ENCODE results near the gene UBE2QL1.
"Not testable (repeated sequence)": the region's sequence is repeated elsewhere in the genome, so short reads cannot be mapped to it uniquely, and the experiment has no call there.

Gene UBE2QL1

DNA sequence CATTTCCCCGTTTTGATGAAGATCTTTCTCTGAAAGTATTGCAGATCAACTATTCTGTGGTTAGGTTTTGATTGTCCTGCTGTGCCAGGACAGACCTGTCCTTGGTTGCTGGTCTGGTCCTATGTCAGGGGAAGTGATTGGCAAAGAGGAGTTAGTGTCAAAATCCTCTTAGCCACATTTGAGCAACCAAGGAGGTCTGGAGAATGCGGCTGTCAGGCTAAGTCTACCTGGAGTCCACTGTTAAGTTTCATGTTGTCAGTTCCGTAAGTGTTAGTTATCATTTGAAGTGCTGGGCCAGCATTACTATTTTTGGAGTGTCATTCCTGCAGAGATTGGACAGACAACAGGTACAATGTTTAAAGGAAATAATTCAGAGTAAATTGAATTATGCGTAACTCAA lies 62.3 kb downstream of the UBE2QL1 start:
- Histone ChIP-seq H3K27ac (ENCODE audit: low read length) (no peak overlapping the region), H3K4me3 (ENCODE audit: low read length in 2 of 2) (no peak overlapping the region), H3K27me3 (ENCODE audit: control insufficient read depth in 1 of 2, insufficient read depth in 2 of 2, low read length in 2 of 2) (no peaks in the 10 kb centered on the region), H3K36me3 (ENCODE audit: control insufficient read depth in 2 of 2, insufficient read depth in 2 of 2, low read length in 2 of 2) (no peaks in the 10 kb centered on the region), H3K9ac (ENCODE audit: low read length in 2 of 2) (no peak overlapping the region), H3K9me3 (ENCODE audit: control insufficient read depth in 2 of 2, low read length in 2 of 2) (no peaks in the 10 kb centered on the region), H3K4me1 (ENCODE audit: control insufficient read depth, insufficient read depth, low read length) (no peaks in the 10 kb centered on the region)

DNA sequence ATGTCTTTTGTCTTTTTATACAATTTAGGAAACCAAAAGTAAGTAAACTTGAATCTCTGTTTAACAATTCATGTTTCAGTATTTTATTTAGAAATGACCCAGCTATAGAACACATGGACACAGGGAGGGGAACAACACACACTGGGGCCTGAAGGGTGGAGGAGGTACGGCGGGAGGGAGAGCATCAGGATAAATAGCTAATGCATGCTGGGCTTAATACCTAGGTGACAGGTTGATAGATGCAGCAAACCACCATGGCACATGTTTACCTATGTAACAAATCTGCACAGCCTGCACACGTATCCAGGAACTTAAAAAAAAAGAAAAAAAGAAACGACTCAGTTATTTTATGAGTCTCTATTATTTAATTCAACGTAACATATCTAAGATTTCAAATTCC lies 67.2 kb downstream of the UBE2QL1 start:
- H3K9me3 ChIP-seq (ENCODE audit: control insufficient read depth in 2 of 2, low read length in 2 of 2); H3K27me3 ChIP-seq (ENCODE audit: control insufficient read depth in 1 of 2, insufficient read depth in 2 of 2, low read length in 2 of 2); H3K9ac ChIP-seq (ENCODE audit: low read length in 2 of 2); H3K36me3 ChIP-seq (ENCODE audit: control insufficient read depth in 2 of 2, insufficient read depth in 2 of 2, low read length in 2 of 2); H3K4me3 ChIP-seq (ENCODE audit: low read length in 2 of 2); H3K27ac ChIP-seq (ENCODE audit: low read length); H3K4me1 ChIP-seq (ENCODE audit: control insufficient read depth, insufficient read depth, low read length): not testable (repeated sequence)

DNA sequence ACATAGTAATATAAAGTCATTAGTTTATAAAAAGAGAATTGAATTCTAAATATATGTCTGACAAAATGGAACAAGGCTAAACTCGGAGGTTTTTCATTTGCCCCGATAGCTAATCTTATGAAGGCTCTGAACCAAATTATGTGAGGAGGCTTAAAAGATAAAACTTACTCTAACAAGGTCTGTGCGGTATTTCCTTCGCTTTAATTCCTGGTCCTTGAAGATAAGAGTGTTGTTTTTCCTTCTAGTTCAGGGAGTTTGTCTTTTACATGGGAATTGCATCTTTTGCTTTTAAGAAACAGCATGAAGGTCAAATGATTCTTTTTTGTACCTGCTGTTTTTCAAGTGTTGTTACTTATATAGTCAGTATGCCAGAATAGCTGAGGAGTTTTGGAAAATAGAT lies 68.2 kb downstream of the UBE2QL1 start:
- Histone ChIP-seq H3K4me3 (ENCODE audit: low read length in 2 of 2) (no peak overlapping the region), H3K27ac (ENCODE audit: low read length) (no peak overlapping the region), H3K27me3 (ENCODE audit: control insufficient read depth in 1 of 2, insufficient read depth in 2 of 2, low read length in 2 of 2) (peaks cover 0 to 3% of the 10 kb centered on the region in 2 donors), H3K36me3 (ENCODE audit: control insufficient read depth in 2 of 2, insufficient read depth in 2 of 2, low read length in 2 of 2) (no peaks in the 10 kb centered on the region), H3K4me1 (ENCODE audit: control insufficient read depth, insufficient read depth, low read length) (peaks cover 2% of the 10 kb centered on the region), H3K9ac (ENCODE audit: low read length in 2 of 2) (no peak overlapping the region), H3K9me3 (ENCODE audit: control insufficient read depth in 2 of 2, low read length in 2 of 2) (no peaks in the 10 kb centered on the region)

DNA sequence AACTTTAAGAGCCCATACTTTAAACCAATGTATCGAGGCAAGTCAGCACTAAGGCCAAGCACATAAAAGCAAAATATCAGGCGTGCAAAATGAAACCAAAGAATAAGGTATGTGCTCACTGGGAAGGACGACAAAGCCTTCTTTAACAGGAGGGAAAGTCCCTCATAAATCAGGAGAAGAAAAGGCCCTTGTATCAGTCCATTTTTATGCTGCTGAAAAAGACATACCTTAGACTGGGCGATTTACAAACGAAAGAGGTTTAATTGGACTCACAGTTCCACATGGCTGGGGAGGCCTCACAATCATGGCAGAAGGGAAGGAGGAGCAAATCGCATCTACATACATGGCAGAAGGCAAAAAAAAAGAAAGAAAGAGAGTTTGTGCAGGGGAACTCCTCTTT lies 68.9 kb downstream of the UBE2QL1 start:
- H3K4me1 ChIP-seq (ENCODE audit: control insufficient read depth, insufficient read depth, low read length), result peaks cover 2% of the 10 kb centered on the region
- H3K4me3 ChIP-seq (ENCODE audit: low read length in 2 of 2), result no peak overlapping the region
- no peaks in the 10 kb centered on the region for H3K9me3 ChIP-seq (ENCODE audit: control insufficient read depth in 2 of 2, low read length in 2 of 2)
- no peak overlapping the region for H3K27ac ChIP-seq (ENCODE audit: low read length)
- no peak overlapping the region for H3K9ac ChIP-seq (ENCODE audit: low read length in 2 of 2)
- H3K36me3 ChIP-seq (ENCODE audit: control insufficient read depth in 2 of 2, insufficient read depth in 2 of 2, low read length in 2 of 2), result no peaks in the 10 kb centered on the region
- peaks cover 0 to 3% of the 10 kb centered on the region in 2 donors for H3K27me3 ChIP-seq (ENCODE audit: control insufficient read depth in 1 of 2, insufficient read depth in 2 of 2, low read length in 2 of 2)

DNA sequence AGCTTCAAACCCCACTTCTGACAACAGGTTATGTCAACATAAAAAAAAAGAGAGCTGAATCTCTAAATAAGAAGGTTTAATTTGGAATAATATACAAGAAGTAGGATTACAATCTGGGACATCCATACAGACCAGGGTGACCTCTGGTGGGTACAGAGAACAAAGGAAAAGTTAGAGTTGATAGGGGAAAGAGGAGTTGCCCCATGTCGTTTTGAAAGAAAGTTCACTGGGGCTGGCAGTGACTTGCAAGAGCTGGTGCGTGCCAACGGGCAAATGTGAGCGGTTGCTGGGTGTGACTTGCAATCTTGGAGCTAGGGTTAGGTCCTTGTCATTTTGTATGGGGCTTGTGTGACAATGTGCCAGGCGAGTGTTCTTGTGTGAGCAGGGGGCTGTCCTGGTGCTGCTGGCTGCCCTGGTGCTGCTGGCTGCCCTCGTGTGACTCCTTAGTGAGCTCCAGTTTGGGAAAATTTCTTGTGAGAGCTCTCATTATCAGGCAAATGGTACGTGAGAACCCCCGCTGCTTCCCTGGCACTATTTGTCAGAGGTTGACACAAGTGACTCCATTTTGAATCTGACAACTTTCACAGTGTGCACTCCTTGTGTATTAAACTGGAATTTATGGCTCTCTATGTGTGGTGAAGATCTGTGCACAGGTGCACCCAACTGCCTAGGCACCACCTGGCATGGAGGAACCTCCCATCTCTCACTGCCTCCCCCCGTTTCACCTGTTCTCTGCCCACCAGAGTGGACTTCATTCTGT lies 69.8 kb downstream of the UBE2QL1 start:
- Histone ChIP-seq H3K27me3 (ENCODE audit: control insufficient read depth in 1 of 2, insufficient read depth in 2 of 2, low read length in 2 of 2) (peaks cover 0 to 3% of the 10 kb centered on the region in 2 donors), H3K27ac (ENCODE audit: low read length) (no peak overlapping the region), H3K4me3 (ENCODE audit: low read length in 2 of 2) (no peak overlapping the region), H3K36me3 (ENCODE audit: control insufficient read depth in 2 of 2, insufficient read depth in 2 of 2, low read length in 2 of 2) (no peaks in the 10 kb centered on the region), H3K4me1 (ENCODE audit: control insufficient read depth, insufficient read depth, low read length) (peaks cover 2% of the 10 kb centered on the region), H3K9me3 (ENCODE audit: control insufficient read depth in 2 of 2, low read length in 2 of 2) (no peaks in the 10 kb centered on the region), H3K9ac (ENCODE audit: low read length in 2 of 2) (no peak overlapping the region)

DNA sequence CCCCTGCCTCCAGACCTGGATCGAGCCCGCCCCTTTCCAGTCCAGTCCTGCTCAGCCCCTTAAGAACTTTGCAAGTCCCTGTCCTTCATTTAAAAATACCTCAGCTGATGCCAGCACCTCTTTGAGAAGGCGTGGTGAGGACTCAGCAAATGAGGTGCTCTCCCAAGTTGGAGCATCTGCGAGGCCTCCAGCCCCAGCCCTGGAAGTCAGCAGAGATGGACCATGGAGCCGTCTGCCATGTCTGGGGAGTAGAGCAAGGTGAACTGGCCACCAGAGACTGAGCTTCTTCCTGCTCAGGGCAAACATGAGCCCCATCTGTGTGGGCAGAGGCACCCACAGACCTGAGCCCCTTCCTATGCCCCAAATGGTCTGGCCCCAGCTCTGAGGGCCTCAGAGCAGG lies 71.5 kb downstream of the UBE2QL1 start:
- Histone ChIP-seq H3K9me3 (ENCODE audit: control insufficient read depth in 2 of 2, low read length in 2 of 2) (no peaks in the 10 kb centered on the region), H3K4me3 (ENCODE audit: low read length in 2 of 2) (no peak overlapping the region), H3K36me3 (ENCODE audit: control insufficient read depth in 2 of 2, insufficient read depth in 2 of 2, low read length in 2 of 2) (no peaks in the 10 kb centered on the region), H3K4me1 (ENCODE audit: control insufficient read depth, insufficient read depth, low read length) (peaks cover 2% of the 10 kb centered on the region), H3K27ac (ENCODE audit: low read length) (no peak overlapping the region), H3K27me3 (ENCODE audit: control insufficient read depth in 1 of 2, insufficient read depth in 2 of 2, low read length in 2 of 2) (peaks cover 0 to 3% of the 10 kb centered on the region in 2 donors), H3K9ac (ENCODE audit: low read length in 2 of 2) (no peak overlapping the region)

DNA sequence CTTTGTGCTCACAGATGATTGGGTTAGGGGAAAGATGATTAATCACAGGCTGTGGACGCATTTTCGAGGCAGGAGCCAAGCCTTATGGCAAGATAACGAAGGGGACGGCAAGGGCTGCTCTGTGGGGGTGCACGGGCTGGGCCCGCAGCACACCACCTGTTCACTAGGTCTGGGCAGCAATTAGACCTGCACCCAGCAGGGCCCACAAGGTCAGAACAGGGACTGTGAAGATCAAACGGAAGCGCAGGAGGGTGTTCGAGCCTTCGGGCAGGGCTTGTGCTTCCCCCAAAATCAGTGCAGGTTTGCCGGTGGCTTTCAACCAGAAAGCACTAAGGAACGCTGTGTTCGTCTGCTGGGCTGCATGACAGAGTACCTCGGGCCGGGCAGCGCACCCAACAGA lies 73.7 kb downstream of the UBE2QL1 start:
- Histone ChIP-seq H3K27me3 (ENCODE audit: control insufficient read depth in 1 of 2, insufficient read depth in 2 of 2, low read length in 2 of 2) (peaks cover 0 to 3% of the 10 kb centered on the region in 2 donors), H3K4me3 (ENCODE audit: low read length in 2 of 2) (no peak overlapping the region), H3K36me3 (ENCODE audit: control insufficient read depth in 2 of 2, insufficient read depth in 2 of 2, low read length in 2 of 2) (no peaks in the 10 kb centered on the region), H3K9me3 (ENCODE audit: control insufficient read depth in 2 of 2, low read length in 2 of 2) (no peaks in the 10 kb centered on the region), H3K27ac (ENCODE audit: low read length) (no peak overlapping the region), H3K4me1 (ENCODE audit: control insufficient read depth, insufficient read depth, low read length) (no peaks in the 10 kb centered on the region), H3K9ac (ENCODE audit: low read length in 2 of 2) (no peak overlapping the region)

DNA sequence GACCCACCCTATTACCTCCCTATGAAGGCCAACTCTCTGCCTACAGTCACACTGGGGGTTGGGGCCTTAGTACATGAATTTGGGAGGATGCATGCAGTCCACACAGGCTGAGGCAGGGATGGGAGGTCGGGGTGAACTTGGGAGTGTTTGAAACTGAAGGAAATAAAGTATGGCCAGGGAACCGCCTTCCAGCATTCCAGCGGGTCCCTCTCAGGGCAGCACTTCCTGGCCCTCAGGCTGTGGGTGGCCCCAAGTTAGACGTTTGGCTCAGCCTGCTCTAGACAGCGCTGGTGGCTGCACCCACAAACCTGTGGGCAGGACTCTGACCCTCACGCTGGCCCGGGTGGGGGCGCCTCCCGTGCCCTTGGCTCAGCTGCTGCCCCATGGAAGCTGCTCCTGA lies 74.3 kb downstream of the UBE2QL1 start:
- Histone ChIP-seq H3K27me3 (ENCODE audit: control insufficient read depth in 1 of 2, insufficient read depth in 2 of 2, low read length in 2 of 2) (peaks cover 0 to 3% of the 10 kb centered on the region in 2 donors), H3K4me1 (ENCODE audit: control insufficient read depth, insufficient read depth, low read length) (no peaks in the 10 kb centered on the region), H3K9me3 (ENCODE audit: control insufficient read depth in 2 of 2, low read length in 2 of 2) (no peaks in the 10 kb centered on the region), H3K27ac (ENCODE audit: low read length) (no peak overlapping the region), H3K4me3 (ENCODE audit: low read length in 2 of 2) (no peak overlapping the region), H3K9ac (ENCODE audit: low read length in 2 of 2) (no peak overlapping the region), H3K36me3 (ENCODE audit: control insufficient read depth in 2 of 2, insufficient read depth in 2 of 2, low read length in 2 of 2) (no peaks in the 10 kb centered on the region)

DNA sequence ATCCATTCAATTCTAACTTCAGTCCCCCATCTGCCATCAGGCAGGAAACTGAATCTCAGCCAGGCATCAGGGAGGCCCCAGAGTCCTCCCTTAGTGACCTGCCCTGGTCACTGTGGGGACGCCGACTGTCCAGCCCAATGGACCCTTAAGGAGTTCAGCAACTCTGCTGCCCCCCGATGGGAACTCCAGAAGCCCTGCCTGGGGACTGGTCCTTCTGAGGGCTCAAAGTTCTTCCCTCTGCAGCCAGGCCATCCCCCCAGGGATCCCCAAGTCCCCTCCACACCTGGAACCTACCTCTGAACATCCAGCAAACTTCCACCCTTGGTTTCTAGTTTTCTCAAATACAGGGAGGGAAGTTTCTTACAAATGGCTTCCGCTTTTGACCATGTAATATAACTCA lies 76.8 kb downstream of the UBE2QL1 start:
- no peaks in the 10 kb centered on the region for H3K4me1 ChIP-seq (ENCODE audit: control insufficient read depth, insufficient read depth, low read length)
- H3K27me3 ChIP-seq (ENCODE audit: control insufficient read depth in 1 of 2, insufficient read depth in 2 of 2, low read length in 2 of 2), result peaks cover 0 to 1% of the 10 kb centered on the region in 2 donors
- no peak overlapping the region for H3K4me3 ChIP-seq (ENCODE audit: low read length in 2 of 2)
- H3K9ac ChIP-seq (ENCODE audit: low read length in 2 of 2), result no peak overlapping the region
- peaks cover 0 to 5% of the 10 kb centered on the region in 2 donors for H3K9me3 ChIP-seq (ENCODE audit: control insufficient read depth in 2 of 2, low read length in 2 of 2)
- H3K27ac ChIP-seq (ENCODE audit: low read length), result no peak overlapping the region
- H3K36me3 ChIP-seq (ENCODE audit: control insufficient read depth in 2 of 2, insufficient read depth in 2 of 2, low read length in 2 of 2), result no peaks in the 10 kb centered on the region

DNA sequence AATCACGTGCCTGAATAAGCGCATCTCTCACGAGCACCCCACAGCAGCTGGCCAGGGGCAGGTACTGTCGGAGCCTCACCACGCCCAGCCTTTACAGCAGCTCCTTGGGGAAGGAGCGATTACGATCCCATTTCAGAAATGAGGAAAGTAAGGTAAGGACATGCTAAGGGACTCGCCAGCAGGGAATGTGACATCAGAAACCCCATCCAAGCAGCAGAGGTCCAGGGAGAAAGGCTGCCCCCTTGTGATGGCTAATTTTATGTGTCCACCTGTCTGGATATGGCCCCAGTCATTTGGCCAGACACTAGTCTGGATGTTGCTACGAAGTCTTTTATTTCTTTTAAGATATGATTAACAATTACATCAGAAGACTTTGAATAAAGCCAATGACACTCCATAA lies 77.3 kb downstream of the UBE2QL1 start:
- Histone ChIP-seq H3K9ac (ENCODE audit: low read length in 2 of 2) (no peak overlapping the region), H3K4me1 (ENCODE audit: control insufficient read depth, insufficient read depth, low read length) (peaks cover 2% of the 10 kb centered on the region), H3K9me3 (ENCODE audit: control insufficient read depth in 2 of 2, low read length in 2 of 2) (peaks cover 0 to 5% of the 10 kb centered on the region in 2 donors), H3K36me3 (ENCODE audit: control insufficient read depth in 2 of 2, insufficient read depth in 2 of 2, low read length in 2 of 2) (no peaks in the 10 kb centered on the region), H3K4me3 (ENCODE audit: low read length in 2 of 2) (no peak overlapping the region), H3K27me3 (ENCODE audit: control insufficient read depth in 1 of 2, insufficient read depth in 2 of 2, low read length in 2 of 2) (no peaks in the 10 kb centered on the region), H3K27ac (ENCODE audit: low read length) (no peak overlapping the region)

DNA sequence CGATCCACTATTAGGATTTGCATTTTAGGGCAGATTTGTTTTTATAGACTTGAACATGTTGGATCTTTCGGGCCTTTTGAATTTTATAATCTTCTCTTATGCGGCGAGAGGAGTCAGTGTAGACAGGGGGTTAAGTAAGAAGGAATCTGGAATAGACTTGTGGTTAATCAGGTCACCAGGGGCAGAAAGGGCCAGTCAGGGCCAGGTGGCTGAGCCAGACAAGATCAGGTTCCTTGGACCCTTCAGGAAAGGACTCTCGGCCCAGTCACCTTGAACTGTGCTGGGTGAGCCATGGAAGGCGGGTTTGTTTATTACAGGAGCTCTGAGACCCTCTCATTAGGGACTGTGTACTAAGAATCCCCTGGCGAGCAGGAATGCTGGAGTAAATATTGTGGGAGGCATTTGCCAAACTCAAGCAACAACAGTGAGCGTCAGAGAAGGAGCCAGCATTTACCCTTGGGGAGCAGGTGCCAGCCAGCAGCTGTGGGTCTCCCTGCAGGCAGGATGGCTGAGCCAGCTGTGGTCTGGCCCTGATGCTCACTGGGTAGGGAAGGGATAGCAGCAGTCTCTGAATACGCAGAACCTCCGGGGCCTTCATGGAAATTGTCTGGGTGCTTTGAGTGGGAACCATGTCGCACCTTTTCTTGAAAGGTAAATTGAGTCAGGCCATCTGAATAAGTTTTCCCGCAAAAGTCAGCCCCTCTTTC lies 79.2 kb downstream of the UBE2QL1 start:
- Histone ChIP-seq H3K4me1 (ENCODE audit: control insufficient read depth, insufficient read depth, low read length) (peaks cover 2% of the 10 kb centered on the region), H3K4me3 (ENCODE audit: low read length in 2 of 2) (no peak overlapping the region), H3K27ac (ENCODE audit: low read length) (no peak overlapping the region), H3K9me3 (ENCODE audit: control insufficient read depth in 2 of 2, low read length in 2 of 2) (peaks cover 0 to 5% of the 10 kb centered on the region in 2 donors), H3K27me3 (ENCODE audit: control insufficient read depth in 1 of 2, insufficient read depth in 2 of 2, low read length in 2 of 2) (no peaks in the 10 kb centered on the region), H3K9ac (ENCODE audit: low read length in 2 of 2) (no peak overlapping the region), H3K36me3 (ENCODE audit: control insufficient read depth in 2 of 2, insufficient read depth in 2 of 2, low read length in 2 of 2) (no peaks in the 10 kb centered on the region)

Measured in stomach smooth muscle (tissue), 2 donors.